Mammary epithelial cell (primary cell): ENCODE data around the gene RNF225.

Source experiments
- EZH2 ChIP-seq: IDR thresholded peaks from 2 replicates; pipeline ENCODE4 v1.6.1; 2012; ENCODE audit warnings: low read length, inconsistent platforms, borderline replicate concordance
- TF ChIP-seq, protein P1 (sequence below), 2 donors: IDR thresholded peaks in 1 of 2; conservative IDR thresholded peaks in 1 of 2; 2 replicates each; pipeline ENCODE4 v1.5.1; 2011 to 2012; ENCODE audit warnings: inconsistent platforms in 2 of 2, low read length in 2 of 2, mild to moderate bottlenecking in 2 of 2, control low read depth in 1 of 2, low read depth in 1 of 2; ENCODE audit not compliant: insufficient read depth in 1 of 2; ENCODE audit errors: extremely low read depth in 1 of 2

DNA sequence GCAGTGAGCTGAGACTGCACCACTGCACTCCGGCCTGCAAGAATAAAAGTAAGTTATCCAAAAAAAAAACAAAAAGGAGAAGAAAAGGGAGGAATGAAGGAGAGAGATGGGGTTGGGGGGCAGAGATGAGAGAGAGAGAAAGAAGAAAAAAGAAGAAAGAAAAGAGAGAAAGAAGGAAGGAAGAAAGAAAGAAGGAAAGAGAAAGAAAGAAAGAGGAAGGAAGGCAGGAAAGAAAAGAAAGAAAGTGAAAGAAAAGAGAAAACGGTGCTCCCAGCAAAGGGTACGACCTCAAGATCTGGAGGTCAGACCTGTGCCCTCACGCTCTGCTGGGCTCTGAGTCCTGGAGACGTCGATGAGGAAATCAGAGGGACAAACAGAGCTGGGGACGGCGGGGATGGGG lies 45.9 kb upstream of the RNF225 start:
- TF ChIP-seq, protein P1, sequence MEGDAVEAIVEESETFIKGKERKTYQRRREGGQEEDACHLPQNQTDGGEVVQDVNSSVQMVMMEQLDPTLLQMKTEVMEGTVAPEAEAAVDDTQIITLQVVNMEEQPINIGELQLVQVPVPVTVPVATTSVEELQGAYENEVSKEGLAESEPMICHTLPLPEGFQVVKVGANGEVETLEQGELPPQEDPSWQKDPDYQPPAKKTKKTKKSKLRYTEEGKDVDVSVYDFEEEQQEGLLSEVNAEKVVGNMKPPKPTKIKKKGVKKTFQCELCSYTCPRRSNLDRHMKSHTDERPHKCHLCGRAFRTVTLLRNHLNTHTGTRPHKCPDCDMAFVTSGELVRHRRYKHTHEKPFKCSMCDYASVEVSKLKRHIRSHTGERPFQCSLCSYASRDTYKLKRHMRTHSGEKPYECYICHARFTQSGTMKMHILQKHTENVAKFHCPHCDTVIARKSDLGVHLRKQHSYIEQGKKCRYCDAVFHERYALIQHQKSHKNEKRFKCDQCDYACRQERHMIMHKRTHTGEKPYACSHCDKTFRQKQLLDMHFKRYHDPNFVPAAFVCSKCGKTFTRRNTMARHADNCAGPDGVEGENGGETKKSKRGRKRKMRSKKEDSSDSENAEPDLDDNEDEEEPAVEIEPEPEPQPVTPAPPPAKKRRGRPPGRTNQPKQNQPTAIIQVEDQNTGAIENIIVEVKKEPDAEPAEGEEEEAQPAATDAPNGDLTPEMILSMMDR (conservative IDR thresholded peaks at IDR 0.05 in 1 of 2, IDR thresholded peaks at IDR 0.05 in 1 of 2; ENCODE audit: extremely low read depth in 1 of 2, insufficient read depth in 1 of 2, low read depth in 1 of 2, low read length in 2 of 2): no peak
- no peak for TF ChIP-seq EZH2
